Neural progenitor cell (in vitro differentiated cells): Measurements from ENCODE around the gene SGCG.

ENCODE experiments used
- EZH2phosphoT487 ChIP-seq: fragments of 200-600 bp; sonication (generic); IDR thresholded peaks from 2 replicates; pipeline ENCODE4 v1.6.1; 2017; ENCODE audit warnings: antibody characterized with exemption
- TF ChIP-seq, protein P1 (sequence below): fragments of 200-600 bp; sonication (generic); IDR thresholded peaks from 2 replicates; pipeline ENCODE4 v1.5.1; 2017; ENCODE audit warnings: antibody characterized with exemption, mild to moderate bottlenecking

DNA sequence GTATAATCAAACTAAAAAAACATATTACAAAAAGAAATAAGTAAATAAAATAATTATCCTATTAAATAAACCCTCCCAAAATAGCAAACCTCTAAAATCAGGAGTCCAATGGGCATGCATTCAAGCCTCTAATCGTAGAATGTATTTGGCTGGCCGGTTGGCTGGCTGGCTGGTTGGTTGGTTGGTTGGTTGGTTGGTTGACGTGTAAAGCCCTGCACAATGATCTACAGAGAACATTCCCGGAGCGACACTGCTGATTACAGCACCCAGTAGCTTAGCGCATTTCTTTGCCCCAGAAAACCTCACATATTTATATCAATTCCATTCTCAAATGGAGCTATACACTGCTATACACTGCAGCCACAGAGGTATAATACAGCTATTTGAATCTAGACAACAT is 187.1 kb downstream of the SGCG start:
- TF ChIP-seq EZH2phosphoT487 = no peak
- TF ChIP-seq, protein P1, sequence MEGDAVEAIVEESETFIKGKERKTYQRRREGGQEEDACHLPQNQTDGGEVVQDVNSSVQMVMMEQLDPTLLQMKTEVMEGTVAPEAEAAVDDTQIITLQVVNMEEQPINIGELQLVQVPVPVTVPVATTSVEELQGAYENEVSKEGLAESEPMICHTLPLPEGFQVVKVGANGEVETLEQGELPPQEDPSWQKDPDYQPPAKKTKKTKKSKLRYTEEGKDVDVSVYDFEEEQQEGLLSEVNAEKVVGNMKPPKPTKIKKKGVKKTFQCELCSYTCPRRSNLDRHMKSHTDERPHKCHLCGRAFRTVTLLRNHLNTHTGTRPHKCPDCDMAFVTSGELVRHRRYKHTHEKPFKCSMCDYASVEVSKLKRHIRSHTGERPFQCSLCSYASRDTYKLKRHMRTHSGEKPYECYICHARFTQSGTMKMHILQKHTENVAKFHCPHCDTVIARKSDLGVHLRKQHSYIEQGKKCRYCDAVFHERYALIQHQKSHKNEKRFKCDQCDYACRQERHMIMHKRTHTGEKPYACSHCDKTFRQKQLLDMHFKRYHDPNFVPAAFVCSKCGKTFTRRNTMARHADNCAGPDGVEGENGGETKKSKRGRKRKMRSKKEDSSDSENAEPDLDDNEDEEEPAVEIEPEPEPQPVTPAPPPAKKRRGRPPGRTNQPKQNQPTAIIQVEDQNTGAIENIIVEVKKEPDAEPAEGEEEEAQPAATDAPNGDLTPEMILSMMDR = no peak
